AG20443 (cell line): Measurements from ENCODE around the gene DAPK2.

Experiments
- DNase-seq: peaks from one replicate; pipeline ENCODE4 v3.0.0; 2012; ENCODE audit warnings: low spot score, mixed read lengths

DAPK2 gene

DNA sequence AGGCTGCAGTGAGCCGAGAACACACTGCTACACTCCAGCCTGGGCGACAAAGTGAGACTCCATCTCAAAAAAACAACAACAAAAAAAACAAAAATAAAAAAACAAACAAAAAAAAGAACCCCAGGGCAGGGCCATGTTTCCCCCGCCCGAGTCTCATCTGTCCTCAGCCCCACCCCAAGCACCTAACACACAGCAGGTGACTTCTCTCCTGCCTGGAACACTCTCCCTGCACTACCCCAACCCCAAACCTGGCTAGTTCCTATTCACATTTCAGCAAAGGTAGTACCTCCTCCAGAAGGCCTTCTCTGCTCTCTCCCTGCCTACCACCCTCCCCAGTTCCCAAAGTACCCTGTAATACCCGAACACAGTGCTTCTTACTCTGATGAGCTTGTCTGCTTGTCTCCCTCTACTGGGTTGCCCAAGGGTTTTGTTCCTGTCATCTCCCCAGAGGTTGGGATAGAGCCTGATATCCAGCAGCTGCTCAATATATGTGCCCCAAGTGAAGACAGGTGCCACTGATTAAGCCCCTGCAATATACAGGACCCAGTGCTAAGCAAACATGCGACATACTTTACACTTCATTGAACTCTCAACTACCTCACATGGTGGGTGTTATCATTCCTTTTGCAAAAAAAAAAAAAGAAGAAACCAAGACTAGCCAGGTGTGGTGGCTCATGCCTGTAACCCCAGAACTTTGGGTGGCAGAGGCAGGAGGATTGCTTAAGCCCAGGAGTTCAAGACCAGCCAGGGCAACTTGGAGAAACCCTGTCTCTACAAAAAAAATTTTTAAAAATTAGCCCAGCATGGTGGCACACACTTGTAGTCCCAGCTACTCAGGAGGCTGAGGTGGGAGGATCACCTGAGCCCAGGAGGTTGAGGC, 103.6 kb downstream of the DAPK2 start:
- no peak for DNase-seq

DNA sequence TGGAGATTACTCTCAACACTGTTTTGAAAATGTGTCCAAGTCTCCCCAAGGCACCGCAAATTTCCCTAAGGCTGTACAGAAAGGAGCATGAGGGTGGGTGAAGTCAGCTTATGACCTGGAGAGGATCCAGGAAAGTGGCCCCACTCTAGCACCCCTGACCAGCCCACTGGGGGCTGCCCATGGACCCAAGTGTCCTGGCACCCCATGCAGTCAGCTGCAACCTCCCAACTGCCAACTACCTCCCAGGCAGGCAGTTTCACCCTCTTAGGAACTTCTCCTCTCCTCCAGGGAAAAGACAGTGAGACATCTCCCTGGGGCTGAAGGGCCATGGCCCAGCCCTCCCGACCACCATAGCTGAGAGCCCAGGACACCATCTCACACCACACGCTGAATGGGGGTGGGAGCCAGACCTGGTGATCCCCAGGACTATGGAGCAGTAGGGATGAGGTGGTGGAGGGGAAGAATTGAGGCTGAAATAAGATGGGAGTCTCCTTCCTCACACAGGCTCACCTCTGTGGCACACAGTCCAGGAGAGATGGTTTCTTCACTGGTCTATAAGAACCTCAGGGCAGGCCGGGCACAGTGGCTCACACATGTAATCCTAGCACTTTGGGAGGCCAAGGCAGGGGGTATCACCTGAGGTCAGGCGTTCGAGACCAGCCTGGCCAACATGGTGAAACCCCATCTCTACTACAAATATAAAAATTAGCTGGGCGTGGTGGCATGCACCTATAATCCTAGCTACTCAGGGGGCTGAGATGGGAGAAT, 104.4 kb downstream of the DAPK2 start:
- no peak for DNase-seq

DNA sequence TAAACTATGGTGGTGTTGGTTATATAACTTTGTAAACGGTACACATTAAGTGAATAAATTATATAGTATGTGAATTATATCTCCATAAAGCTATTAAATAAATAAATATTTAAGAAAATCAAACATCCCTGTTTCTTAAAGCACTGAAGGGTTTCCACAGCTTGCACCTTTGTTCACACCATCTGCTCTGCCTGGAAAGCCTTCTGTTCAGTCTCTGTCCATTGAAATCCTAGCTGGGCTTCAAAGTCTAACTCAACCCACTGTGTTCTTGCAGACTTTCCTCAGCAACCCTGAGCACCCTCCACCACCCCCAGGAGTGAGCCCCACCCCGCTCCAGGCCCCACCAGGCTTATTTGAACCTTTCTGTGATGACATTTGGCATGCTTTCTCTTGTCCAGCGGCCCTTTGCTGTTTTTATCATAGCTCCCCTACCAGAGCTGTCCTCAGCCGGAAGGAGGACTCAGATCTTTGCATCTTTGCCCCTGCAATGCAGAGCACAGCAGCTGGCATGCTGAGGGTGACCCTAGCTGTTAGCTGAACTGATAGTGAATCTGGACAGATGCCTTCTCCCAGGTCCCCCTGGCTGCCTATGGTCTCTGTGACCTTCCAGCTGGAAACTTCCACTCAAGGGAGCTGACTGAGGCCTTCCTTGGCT, 105.2 kb downstream of the DAPK2 start:
- DNase-seq = no peak

DNA sequence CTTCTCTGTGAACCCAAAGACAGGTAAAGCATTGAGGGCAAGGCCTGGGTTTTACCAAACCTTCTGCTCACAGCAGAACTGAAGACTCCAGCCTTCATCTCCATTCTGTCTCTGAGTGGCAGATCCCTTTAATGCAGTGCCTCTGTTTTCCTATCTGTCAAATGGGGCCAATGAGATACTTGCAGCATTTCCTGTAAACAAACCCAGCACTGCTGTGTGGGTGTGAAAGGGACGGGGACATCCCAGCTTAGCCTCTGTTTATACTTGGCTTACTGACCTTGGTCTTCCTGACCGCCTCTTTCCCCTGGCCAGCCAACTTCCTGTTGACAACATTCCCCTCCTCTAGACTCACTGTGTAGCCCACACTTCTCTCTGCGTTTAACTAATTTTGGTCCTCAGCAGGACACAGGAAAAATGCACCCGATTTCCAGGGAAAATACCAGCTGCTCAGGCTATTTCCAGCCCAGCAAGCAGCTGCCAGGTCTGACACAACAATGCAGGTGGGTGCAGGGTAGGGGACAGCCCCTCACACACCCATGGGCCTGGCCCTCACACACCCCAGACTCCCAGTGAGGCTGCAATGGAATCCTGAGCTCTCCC, 106.7 kb downstream of the DAPK2 start:
- peak; percentile 65 for DNase-seq

DNA sequence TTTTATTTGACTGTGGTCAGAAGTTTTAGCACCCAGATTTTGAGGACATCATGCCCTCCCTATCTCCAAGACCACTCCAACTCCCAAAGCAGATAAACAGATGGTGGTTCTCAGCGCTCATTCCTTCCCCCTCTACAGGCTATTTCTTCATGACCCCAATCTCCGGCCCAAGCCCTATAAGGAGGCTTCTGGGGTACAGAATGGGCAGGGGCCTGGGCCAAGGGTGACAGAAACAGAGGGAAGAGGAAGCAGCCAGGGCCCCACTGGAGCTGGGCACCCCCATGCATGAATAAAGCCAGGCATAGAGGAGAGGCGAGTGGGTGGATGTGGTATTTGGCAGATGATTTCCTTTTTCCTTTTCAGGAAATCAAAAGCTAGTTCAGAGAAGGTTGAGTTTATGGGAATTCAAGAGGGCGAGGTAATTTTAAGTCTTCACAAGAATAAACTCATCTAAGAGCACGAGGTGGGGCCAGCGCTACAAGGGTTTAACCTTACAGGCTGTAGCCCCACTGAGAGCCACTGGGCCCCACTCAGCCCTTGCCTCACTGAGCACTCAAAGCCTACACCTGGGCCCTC, 107.7 kb downstream of the DAPK2 start:
- no peak for DNase-seq

DNA sequence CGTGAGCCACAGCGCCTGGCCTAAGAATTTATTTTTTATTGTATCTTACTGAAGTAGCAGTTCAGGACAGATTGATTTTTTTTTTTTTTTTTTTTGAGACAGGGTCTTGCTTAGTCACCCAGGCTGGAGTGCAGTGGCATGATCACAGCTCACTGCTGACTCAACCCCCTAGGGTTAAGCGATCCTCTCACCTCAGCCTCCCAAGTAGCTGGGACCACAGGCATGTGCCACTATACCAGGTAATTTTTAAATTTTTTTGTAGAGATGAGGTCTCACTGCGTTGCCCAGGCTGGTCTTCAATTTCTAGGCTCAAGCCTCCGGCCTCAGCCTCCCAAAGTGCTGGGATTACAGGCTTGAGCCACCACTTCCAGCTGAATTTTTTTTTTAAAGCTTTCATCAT, 112.8 kb downstream of the DAPK2 start:
- no peak for DNase-seq

DNA sequence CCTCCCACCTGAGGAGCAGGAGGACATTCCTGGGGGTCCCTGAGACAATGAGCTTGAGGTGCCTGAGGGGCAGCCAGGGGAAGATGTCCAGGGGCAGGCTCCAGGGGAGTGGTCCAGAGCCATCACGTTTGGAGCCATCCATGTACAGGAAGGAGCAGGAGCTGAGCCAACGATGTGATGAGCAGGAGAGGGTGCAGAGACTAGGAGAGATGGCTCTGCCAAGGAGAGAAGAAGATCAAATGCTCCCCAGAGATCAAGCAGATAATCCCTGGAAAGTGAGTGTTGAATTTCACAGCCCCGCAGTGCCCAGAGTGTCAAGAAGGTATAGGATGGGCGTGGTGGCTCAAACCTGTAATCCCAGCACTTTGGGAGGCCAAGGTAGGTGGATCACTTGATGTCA, 114.7 kb downstream of the DAPK2 start:
- no peak for DNase-seq

DNA sequence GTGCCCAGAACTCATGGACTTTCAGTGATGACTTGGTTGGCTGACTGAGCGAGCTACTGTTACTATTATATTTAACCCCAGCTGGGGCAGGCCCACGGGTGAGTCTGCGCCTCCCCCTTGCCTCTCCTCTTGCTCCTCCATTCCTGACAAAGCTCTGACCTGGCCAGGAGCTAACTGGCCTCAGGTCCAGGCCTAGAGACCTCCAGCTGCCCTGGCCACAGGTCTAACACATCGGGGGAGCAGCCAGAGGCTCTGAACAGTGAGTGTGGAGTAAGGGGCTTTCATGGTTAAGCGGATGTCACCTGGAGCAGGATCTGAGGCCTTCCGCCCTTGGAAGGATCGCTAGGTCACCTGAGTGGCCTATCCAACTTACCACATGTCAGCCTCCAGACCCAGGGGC, 116.3 kb downstream of the DAPK2 start:
- DNase-seq = no peak

DNA sequence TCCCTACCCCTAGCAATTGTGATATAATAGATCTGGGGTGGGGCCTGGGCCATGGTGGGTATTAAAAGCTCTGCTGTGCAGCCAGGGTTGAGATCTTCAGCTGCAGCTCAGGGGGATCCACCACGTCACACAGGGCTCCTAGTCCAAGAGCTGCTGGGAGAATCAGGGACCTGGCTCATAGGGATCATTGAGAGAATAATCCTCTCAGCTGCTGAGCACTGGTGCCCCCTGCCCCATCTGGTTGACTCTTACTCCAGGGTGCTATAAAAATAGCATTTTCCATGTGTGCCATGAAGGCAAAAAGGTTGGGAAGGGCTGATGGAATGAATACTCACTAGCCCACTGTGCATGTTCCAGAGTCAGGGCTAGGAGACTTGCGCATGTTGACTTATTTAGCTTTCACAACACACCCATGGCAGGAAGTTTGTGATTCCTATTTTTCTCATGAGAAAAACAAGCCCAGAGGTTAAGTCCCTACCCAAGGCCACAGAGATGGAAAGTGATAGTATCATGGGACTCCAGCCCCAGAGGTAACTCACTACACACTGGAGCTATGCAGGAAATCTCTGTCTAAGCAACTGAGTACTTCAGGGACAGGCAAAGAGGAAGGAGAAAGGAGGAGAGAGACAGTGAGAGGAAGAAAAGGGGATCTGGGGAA, 118.0 kb downstream of the DAPK2 start:
- no peak for DNase-seq

DNA sequence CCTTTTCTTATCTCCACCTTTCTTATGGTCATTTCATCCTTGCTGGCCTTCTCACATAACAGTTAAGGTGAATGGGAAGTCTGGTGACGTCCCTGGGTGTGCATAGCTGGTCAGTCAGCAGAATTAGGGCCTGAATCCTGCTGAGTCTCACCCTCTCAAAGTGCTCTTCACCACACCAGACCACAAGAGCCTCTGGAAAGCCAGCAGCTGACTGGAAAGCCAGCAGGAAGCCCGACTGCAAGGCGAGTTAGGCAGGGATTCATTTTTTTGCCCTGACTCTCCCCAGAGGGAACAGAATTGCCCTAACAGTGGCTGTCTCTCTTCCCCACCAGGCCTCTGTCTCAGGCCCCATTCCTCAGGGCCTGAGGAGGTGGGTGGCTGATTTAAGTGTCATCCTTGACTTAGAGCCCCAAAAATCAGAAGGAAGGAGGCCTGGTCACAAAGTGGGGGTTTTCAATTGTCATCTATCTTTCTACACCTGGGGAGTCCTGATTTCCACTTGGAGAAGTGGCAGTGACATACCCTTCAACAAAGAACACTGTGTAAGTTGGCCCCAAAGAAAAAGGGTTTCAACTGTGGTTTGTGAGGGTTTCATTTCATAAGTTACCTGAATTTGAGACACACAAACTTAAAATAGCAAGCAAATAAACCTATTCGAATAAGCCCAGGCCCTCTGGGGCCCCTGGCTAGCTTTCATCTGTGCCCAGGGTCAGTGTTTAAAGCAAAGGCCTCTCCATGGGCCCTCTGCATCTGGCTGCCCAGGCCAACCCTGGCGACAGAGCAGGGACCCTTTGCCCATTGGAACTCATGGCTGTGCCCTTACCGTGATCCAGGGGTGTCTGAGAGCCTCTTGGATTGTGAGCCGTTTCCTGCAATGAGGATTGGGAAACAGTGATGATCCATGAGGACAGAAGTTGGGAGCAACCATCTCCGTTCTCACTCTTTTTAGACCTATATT, 122.0 kb downstream of the DAPK2 start:
- no peak for DNase-seq

DNA sequence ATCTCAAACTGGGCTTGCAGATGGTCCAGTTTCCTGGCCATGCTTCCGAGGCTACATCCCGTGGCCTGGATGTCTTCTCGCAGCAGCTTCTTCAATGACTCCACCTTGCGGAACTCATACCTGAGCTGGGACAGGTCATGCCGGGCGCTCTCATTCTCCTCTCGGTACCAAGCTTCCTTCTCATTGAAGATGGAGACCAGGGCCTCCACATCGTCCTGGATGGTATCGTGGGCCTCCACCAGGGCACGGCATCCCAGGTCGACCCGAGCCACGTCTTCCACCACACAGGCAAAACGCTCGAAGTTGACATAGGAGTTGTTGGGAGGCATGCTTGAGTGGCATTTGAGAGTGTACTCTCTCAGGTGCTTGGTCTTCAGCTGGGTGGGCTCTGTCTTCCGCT, 123.4 kb downstream of the DAPK2 start:
- DNase-seq = no peak

DNA sequence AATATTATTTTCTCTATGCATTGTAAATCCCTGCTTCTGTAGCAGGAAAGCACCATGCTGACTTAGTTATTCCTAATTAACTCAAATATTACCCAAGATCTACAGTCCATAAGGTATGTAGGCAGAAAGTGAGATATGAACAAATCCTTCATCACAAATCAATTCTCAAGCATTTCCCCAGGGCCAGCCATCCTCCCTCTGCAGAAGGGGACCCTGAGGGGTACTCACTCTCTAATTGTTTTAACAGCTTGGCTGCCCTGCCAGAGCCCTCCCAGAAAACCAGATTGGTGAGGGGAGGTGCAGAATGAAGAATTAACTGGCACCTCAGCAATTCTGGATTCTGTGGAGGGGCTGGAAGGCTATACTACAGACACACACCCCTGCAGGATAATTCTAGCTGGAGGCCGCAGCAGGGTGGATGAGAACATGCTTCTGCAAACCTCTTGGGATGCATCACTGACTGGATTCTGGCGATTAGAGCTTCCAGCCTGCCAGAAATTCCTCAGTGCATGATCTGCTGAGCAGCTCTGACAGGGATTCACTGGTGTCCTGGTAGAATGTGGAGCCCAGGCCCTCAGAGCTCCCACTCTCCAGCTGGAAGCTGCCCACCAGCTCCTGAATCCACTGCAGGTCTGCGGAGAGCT, 123.9 kb downstream of the DAPK2 start:
- DNase-seq = peak; percentile 43

DNA sequence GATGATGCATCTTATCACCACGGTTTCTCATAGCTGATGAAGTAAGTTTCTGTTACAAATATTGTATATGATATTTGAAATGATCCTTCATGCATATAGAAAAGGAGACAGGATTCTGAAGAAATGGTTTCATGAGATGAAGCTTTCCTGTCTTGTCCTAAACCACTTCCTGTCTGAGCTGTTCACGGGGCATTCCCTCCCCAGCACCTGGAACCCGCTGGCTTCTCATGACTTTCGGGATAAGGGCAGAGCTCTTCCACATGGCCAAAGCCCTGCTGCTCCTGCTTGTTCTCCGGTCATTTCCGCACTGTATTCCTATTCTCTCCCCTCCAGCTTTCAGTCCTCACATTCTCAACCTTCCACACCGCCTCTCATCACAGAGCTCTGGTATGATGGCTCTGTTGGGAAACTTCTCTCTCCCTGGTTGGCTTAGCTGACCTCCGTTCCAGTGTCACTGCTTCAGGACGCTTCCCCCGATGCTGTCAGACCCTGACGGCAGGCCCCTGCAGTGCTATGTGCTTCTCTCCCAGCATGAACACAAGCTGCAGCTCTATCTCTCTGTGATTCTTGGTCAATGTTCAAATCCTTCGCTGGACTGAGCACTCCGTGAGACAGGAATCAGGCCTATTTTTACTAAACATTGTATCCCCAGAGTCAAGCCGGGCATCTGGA, 125.6 kb downstream of the DAPK2 start:
- DNase-seq = no peak

DNA sequence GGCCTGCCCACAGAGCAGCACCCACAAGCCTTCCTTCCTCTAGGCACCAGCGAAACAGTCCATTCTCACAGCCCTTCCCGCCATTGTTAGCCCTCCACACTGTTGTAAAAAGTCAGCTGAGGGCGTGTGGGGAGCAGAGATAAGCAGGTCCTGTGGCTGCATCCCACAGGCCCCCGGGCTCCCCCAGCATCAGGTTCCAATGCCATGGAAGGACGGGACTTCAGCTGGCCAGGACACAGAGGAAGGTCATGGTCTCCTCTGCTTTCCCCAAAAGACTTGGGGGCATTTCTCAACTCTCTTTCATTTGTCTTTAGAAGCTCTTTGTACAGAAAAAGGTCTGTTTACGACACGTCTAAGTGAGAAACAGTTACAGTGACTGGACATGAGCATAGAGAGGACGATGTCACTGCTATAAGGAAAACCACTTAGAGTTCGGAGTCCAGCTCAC, 127.4 kb downstream of the DAPK2 start:
- no peak for DNase-seq

DNA sequence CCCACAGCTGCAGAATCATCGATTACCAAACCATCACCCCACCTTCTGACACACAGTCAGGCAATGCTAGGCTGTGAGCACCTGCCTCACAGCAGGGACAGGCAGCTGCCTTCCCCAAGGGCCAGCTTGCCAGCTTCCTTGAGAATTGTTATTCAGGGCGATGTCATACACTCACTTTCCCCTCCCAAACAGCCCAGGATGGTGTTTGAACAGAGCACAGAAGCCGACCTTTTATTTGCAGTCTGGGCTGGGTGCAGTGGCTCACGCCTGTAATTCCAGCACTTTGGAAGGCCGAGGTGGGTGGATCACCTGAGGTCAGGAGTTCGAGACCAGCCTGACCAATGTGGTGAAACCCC, 128.0 kb downstream of the DAPK2 start:
- DNase-seq = no peak

DNA sequence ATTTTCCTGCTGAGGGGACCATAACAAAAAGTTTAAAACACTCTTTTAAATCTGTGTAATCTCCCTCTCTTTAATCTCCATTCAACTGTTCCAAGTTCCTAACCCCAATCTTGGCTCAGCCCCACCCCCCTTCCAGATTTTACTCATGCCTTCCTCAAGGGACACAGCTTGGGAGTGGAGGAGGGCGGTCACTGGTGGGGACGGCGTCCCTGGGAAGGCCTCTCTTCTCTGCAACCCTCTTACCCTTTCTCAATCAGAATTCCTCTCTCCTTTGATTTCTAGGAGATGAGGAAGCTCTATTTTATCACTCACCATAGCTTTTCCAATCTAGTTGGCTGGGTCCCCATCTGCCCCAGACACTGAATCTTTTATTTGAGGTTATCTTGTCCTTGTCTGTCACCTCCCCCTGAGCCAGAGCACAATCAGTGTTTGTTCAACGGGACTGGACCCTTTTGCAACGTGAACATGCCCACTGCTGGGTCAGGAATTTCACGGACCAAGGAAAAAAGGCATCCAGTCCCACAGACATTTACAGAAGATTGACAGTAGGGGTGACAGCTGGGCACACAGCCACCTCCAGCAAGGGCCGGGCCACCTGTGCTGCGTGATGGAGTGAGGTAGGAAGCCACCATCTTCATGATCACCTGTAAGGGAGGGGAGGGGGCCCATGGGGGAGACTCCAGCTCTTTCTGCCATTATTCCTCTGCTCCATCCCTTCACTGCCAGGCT, 128.5 kb downstream of the DAPK2 start:
- no peak for DNase-seq

DNA sequence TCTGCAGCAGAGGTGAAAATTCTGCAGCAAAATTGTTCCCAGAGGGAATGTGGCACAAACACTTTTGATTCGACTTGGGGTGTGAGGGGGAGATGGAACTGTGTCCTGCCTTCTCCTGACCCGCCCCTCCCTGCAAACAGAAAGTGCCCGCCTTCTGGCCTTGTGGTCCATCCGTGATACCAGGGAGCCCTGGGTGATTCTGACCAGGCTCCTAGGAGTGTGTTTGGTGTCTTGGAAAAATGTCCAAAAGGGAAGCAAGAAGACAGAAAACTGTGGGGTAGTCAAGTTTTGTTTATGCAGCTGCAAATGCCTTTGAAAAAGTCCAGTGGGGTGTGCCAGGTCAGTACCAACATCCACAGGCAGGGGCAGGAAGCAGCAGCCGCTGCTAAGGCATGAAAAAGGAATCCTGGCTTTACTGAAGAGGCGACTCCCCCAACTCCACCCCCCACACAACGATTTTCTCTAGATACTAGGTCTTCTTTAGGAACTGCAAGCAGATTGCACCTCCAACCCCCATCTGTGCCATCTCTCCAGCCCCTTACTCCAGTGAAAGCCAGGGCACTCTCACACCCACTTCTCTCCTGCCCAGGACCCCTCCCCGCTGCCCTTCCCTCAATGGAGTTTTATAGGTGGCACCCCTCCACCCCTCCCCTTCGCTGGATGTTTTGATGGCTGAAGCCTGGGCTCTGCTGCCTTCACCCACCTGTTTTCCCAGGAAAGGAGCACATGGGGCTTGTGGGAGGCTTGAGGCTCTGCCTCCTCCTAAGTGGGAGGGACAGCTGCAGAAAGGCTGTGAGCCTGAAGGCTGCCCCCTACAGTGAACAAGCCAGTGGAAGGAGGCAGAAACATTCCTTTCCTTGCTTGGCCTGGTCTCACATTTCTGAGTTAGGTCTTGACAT, 130.2 kb downstream of the DAPK2 start:
- DNase-seq = peak; percentile 71
